Islet of Langerhans (tissue), 1 donor: ENCODE results near the gene MAP2K2.

Source experiments
- FAIRE-seq: peaks from one replicate; lab custom pipeline; 2011; peaks lifted over from hg19 to GRCh38; lab: Jason Lieb, UNC

The MAP2K2 gene

GRCh38 chr19:4099041-4099764 is 24.7 kb downstream of the MAP2K2 start:
- FAIRE-seq: no peak

DNA sequence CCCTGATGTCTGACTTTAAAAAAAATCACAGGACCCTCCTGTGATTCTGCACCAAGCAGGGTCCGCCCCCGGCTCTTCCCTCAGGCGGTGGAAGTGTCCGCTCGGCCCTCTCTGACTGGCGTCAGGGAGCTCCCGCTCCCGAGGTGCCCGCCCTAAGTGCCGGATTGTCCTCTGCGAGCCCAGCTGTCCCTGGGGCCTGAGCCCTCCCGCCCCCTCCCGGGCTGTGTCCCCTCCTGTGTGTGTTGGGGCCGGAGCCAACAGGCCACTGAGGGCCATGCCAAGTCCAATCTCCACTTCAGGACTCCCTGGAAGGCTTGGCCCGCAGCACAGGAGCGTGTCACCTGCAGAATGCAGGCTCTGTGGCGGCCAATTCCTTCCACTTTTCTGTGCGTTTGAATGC is 25.4 kb downstream of the MAP2K2 start:
- FAIRE-seq: no peak

DNA sequence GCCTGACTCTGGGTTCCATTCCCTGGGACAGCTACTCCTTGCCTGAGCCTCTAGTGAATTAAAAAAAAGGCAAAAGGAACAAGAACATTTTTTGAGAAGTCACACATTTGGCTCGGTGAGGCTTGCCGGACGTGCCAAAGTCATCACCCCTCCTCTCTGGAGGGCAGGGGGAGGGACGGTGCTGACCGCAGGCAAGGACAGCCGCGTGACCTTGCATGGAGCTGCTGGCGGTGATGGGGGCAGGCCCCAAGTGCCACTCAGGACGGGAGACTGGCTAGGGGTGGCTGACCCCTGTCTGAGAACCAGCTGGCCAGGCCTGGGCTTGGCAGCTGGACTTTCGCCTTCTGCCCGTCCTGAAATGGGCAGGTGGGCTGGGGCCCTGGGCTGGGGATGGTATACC is 26.4 kb downstream of the MAP2K2 start:
- FAIRE-seq: no peak

GRCh38 chr19:4096049-4096892 is 27.7 kb downstream of the MAP2K2 start:
- no peak for FAIRE-seq

GRCh38 chr19:4095488-4095844 is 28.5 kb downstream of the MAP2K2 start:
- no peak for FAIRE-seq

DNA sequence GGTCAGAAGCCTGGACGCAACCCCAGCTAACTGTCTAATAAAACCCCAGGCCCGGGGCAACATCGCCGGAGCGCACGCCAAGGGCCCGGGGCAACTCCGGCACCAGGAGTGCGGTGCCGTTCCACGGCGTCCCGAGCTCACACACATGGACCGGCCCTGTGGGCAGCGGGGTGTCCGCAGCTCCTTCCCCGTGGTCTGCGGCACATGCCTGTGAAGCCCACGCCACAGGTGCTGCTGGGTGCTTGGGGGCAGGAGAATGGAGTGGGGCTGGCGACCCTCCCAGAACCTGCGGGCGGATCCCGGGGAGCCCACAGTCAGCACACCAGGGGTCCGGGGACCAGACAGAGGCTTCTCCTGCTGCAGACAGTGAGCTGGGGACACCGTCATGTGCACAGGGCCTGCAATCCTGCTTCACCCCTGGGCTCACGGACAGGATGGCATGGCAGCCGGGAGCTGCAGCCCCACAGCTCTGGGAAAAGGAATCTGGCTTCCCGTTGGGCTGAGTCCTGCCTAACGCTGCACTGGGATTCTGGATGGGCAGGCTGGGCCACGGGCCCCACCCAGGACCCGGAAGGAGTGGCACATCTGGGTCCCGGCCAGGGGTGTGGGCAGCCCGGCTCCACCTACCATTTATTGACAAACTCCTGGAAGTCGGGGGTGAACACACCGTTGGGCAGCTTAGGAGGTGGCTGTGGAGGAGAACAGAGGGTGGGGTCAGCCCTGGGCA is 29.0 kb downstream of the MAP2K2 start:
- no peak for FAIRE-seq

- FAIRE-seq: no peak
Observed at GRCh38 chr19:4094291-4094690, 29.6 kb downstream of the MAP2K2 start.

GRCh38 chr19:4093643-4094175 is 30.2 kb downstream of the MAP2K2 start:
- no peak for FAIRE-seq

DNA sequence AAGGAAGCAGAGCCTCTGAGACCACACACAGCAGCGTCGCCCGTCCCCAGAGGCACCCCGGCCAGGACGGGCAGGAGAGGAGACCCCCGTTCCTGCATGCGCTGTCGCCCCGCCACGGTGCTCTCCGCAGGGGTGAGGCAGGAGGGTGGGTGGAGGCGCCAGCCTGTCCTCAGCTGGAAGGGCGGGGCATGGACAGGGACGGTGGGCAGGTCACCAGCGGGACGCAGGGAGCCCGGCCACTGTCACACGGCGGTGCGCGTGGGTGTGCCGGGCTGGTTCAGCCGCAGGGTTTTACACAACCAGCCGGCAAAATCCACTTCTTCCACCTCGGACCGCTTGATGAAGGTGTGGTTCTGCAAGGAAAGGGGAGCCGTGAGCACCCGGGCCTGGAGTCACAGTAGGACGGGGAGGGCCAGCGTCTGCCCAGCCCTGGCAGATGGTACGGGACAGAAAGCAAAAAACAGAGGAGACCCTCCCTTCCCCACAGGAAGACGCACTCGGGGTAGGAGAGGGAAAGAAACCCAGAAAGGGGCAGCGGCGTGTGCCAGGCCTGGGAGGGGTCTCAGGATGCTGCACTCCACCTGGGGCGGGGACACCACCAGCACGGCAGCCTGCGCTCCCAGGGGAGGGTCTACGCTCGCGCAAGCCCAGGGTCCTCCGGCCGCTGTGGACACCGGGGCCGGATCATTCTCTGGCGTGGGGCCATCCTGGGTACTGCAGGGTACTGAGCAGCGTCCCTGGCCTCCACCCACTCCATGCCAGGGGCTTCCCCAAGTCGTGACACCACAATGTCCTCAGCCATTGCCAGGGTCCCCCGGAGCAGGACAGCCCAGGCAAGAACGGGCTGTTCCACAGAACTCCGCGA is 33.3 kb downstream of the MAP2K2 start:
- no peak for FAIRE-seq

- no peak for FAIRE-seq
Observed at GRCh38 chr19:4089946-4090345, 34.0 kb downstream of the MAP2K2 start.

DNA sequence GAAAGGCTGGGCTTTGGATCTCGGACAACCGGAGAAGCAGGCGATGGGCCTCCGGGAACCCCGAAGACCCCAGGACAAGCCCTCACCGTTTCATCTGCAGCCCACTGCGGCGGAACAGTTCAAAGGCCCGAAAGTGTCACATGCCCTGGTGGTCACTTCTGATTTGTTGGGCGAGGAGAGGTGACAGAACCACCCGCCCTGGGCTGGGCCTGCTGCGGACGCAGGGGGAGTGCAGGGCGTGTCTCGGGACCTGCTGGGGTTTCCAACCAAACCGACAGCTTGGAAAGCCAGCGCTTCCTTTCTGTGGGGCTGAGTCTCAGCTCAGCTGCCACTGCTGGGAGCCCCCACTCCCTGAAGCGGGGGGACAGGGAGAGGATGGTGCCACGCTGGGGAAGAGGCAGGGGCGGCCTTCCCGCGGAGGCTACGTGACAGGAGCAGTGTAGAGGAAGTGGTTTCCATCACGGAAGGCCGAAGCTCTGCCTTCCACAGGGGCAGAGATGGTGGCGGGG is 34.5 kb downstream of the MAP2K2 start:
- no peak for FAIRE-seq

- no peak for FAIRE-seq
Observed at GRCh38 chr19:4088975-4089374, 34.9 kb downstream of the MAP2K2 start.

DNA sequence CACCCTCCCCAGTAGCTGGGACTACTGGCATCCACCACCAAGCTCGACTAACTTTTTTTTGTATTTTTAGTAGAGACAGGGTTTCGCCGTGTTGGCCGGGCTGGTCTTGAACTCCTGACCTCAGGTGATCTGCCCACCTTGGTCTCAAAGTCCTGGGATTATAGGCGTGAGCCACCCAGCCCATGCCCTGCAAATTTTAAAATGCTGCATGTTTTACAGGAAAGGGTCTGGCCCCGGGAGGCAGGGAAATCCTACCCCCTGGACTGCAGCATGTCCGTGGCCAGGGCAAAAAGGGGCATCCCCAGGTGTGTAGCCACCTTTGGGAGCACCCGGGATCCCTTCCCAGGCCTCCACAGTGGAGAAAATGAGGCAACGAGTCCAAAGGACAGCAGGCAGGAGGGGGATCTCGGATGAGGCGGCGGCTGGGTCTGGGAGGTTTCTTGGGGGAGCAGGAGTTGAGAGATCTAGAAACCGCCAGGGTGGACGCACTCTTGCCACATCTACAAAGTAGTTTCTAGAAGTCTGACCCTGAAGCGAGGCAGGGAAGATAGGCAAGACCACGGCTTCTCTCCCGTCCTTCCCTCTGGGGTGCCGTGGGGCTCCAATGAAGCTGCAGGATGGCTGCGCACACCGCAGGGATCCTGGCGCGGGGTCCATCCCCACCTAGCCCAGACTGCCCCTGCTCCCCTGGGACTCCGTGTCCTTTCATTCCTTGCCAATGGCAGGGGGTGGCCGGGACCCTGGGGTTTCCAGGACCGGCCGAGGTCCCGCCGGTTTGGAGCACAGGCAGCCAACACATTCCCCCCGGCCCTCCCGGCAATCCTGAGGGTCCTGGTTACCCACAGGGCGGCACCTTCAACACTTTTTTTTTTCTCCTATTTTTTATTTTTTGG is 35.9 kb downstream of the MAP2K2 start:
- no peak for FAIRE-seq

DNA sequence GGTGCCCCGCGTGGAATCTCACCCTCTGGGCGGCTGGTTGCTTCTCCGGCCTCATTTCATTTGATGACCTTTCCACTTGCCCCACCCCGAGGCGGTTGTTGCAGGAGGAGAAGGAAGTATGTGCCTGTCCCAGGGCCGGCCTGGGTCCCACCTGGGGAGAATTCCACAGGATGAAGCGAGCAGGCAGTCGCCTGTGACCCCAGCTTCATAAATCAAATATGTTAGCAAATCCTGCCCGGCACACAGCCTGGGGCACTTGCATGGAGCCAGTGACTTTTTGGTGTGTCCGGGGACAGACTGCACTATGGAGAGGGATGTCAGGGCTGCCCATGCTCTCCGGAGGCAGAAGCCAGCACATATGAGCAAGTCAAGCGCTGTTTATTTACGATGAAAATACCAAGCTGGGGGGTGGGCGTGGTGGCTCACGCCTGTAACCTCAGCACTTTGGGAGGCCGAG is 37.5 kb downstream of the MAP2K2 start:
- no peak for FAIRE-seq

DNA sequence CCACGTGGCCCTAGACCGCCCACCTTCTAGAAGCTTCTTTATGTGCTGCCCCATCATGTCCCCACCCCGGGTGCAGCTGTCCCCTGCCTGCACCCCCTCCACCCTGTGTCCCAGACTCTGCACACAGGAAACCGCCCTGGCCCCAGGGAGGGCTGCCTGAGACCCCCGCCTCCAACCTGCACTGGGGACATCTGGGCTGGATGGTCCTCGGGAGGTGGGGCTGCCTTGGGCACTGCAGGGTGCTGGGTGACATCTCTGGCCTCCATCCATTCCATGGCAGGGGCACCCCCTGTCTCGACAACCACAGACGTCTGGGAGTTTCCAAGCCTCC is 39.4 kb downstream of the MAP2K2 start:
- no peak for FAIRE-seq

DNA sequence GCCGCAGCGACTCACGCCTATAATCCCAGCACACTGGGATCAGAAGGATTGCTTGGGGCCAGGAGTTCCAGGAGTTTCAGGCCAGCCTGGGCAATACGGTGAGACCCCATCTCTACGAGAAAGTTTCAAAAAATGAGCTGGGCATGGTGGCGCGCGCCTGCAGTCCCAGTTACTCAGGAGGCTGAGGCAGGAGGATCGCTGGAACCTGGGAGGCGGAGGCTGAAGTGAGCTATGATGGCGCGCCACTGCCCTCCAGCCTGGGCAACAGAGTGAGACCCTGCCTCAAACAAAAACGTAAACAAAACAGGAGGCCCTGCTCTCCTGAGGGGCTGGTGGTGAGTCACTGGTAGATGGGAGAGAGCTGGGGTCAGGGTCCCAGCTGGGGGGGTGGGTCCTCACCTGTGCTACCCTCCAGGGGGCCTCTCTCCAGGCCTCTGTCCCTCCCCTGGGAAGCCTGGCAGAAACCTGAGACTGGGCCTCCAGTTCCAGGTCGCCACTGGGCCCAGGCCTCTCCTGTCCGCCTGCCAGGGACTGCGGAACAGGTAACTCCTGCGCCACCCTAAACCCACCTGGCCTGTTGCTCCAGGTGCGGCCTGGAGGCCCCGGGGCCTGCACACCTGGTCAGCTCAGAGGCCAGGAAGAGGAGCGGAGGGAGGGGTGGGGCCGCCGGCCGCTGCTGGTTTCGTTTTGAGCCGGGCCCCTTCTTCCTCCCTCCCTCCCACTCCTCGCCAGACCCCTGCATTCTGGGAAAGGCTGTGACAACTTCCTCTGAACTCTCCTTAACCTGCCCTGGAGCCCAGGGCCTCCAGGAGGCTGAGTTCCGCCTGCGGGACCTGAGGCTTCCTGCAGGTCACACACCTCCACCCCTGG is 40.0 kb downstream of the MAP2K2 start:
- FAIRE-seq: no peak

- no peak for FAIRE-seq
Observed at GRCh38 chr19:4082172-4082571, 41.8 kb downstream of the MAP2K2 start.

- no peak for FAIRE-seq
Observed at GRCh38 chr19:4081441-4082129, 42.3 kb downstream of the MAP2K2 start.

GRCh38 chr19:4080473-4080872 is 43.4 kb downstream of the MAP2K2 start:
- FAIRE-seq: no peak
